OCI-LY7 (cell line): ENCODE measurements around the gene SCNN1B.

Experiments
- CTCF ChIP-seq: fragments of 200-600 bp; sonication (generic); conservative IDR thresholded peaks from 2 replicates; pipeline ENCODE4 v1.5.1; 2014; ENCODE audit warnings: mild to moderate bottlenecking, antibody characterized with exemption, low read length, moderate library complexity, mixed read lengths
- EZH2phosphoT487 ChIP-seq: fragments of 200-600 bp; sonication (generic); IDR thresholded peaks from 2 replicates; pipeline ENCODE4 v1.6.1; 2018; ENCODE audit warnings: low read depth, borderline replicate concordance, mild to moderate bottlenecking, mixed run types, antibody characterized with exemption, low read length, moderate library complexity, mixed read lengths

- TF ChIP-seq CTCF (no peak), EZH2phosphoT487 (no peak)
Measured at GRCh38 chr16:23310744-23311143, 8.6 kb downstream of the SCNN1B start.
